Fibroblast of skin of left biceps (primary cell): ENCODE data around the gene JPT2.
"Not testable (repeated sequence)": the region's sequence is repeated elsewhere in the genome, so short reads cannot be mapped to it uniquely, and the experiment has no call there.

ENCODE experiments used
- DNase-seq, 2 experiments: peaks; one replicate each; pipeline ENCODE4 v3.0.0-alpha.2; 2013; ENCODE audit warnings: low read depth in 2 of 2

Gene JPT2

DNA sequence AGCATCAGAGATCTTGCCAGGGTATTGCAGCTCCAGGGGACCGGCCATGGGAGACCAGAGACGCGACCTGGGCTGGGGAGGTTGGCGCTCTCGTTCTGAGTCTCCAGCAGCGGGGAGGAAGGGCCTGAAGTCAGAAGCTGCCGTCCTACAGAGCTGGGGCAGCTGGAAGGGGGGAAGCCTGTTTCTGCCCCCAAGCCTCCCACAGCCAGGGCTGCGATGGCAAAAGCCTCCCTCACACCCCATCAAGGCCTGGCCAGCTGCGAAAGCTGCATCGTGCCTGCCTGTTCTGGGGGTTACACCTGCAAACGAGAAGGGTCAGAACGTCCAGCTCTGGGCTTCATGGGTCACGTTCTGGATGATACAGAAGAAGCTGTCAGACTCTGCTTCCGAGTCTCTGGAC, 54.0 kb downstream of the JPT2 start:
- no peak for DNase-seq

- not testable (repeated sequence) for DNase-seq
Measured at GRCh38 chr16:1732551-1732987, 54.5 kb downstream of the JPT2 start.

DNA sequence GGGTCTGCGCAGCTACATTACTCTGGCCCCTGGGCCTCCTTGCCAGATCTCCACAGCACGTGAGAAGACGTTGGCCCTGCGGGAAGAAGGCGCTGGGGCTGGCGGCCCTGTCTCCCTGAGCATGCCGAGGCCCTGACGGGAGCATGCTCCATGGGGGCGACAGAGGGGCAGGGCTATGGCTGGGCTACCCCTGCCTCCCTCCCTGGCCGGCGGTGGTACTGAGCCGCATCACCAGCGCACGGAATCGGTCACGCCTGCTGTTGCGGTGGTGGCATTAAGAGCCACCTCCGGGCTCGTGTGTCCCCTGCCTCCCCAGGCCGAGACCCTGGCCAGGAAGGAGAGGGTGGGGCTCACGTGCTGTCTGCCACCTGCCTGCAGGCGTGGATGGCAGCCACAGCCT, 56.0 kb downstream of the JPT2 start:
- DNase-seq: no peak

GRCh38 chr16:1734816-1735215, 56.7 kb downstream of the JPT2 start:
- DNase-seq: no peak

DNA sequence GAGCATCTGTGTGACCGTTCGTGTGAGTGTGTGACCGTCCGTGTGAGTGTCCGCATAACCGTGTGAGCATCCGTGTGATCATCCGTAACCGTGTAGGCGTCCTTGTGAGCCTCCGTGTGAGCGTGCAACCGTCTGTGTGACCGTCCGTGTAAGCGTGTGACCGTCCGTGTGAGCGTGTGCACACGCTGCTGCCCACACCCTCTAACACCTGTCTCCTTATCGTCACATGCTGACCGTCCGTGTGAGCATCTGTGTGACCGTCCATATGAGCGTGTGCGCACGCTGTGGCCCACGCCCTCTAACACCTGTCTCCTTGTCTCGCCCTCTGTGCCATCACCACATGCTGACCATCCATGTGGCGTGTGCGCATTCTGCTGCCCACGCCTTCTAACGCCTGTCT, 62.2 kb downstream of the JPT2 start:
- DNase-seq: no peak

- DNase-seq: no peak
Measured at GRCh38 chr16:1740781-1741490, 62.9 kb downstream of the JPT2 start.

DNA sequence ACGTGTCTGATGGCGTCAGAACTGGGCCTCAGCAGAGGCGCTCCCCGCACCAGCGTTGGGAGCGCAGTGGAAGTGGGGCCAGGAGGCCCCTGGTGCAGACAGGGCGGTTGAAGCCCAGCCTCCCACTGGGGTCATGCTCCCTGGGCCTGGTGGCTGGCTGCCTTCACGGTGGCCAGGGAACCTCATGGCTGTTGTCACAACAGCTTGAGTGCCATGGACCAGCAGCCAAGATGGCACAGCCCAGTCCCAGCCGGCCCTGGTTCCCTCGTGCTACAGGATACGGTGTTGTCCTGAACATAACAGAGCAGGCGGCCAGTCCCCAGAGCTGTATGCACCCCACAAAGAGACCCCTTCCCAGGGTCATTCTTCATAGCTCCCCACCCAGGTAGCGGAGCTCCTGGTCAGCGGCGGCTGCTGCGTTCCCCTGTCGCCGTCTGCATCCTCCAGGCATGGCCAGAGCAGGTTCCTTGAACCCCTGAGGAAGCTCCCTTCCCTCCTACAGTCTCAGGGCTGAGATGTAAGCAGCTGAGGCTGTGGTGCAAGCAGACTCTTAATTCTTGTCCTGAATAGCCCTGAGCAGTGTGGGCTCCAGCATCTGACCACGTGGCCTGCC, 63.6 kb downstream of the JPT2 start:
- DNase-seq: no peak

DNA sequence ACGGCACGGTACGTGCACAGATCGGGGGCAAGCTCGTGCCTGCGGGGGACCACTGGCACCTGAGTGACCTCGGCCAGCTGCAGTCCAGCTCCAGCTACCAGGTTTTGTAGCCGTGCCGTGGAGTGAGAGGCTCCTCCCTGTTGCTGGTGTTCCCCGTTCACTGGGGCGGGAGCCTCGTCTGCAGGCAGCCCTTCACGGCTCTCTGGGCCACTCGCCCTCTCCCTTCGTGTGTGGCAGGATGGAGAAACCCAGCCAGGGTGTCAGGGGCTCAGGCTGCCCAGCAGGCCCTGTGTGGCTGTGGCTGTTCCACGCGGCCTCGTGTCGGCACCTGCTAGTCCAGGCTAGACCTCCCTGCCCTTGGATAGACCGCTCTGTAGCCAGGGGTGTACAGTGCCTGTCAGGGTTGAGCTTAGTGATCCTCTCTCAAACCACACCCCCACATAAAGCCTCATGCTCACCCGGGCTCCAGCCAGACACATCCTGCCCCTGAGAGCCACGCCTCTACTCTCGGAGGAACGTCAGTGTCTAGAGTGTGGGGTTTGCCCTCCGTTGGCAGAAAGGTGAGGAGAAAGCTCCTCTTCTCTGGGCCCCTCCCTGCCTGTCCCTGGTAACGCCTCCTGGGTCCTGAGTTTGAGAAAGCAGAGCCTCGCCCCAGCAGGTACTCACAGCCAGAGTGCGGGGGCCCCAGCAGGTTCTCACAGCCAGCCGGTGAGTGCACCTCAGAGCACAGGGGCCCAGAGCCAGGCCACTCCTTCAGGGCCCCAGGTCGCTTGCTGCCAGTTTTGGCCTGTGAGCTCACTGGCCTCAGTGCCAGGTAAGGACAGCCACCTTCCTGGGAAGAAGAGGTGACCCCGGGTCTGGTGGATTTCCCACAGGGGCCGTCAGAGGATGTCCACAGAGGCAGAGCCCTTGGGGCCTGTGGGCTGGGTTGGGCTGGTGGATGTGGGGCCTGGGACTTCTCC, 65.6 kb downstream of the JPT2 start:
- DNase-seq: no peak

GRCh38 chr16:1744338-1744840, 66.3 kb downstream of the JPT2 start:
- DNase-seq: no peak

DNA sequence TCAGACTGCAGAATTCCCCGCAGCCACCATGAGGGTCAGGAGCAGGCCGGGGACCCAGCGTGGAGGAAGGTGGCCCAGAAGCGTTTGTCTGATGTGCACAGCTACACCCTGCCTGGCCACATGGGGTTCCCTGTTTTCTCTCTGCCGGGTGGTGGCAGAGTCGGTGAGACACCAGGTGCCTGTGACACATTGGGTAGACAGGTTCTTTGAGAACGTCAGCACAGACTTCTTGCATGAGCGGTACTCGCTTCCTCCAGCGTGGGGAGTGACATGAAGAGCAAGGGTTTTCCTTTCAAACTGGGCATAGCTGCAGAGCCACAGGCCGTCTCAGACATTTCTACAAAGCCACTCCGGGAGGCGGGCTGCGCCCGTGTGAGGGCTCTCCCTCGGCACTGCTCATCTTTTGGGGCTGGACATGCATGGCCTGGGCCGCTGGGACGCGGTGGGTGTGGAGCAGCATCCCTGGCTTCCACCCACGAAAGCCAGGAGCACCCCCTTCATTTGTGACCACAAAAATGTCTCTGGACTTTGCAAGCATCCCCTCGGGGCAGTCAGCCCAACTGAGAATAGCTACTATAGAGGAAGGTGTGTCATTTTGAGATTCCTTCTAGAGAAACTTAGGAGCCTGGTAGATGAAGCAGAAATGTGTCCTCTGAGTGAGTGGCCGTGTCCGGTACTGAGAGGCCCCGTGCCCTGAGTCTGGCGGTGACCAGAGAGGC, 67.3 kb downstream of the JPT2 start:
- DNase-seq: peak; percentile 29 to 32

DNA sequence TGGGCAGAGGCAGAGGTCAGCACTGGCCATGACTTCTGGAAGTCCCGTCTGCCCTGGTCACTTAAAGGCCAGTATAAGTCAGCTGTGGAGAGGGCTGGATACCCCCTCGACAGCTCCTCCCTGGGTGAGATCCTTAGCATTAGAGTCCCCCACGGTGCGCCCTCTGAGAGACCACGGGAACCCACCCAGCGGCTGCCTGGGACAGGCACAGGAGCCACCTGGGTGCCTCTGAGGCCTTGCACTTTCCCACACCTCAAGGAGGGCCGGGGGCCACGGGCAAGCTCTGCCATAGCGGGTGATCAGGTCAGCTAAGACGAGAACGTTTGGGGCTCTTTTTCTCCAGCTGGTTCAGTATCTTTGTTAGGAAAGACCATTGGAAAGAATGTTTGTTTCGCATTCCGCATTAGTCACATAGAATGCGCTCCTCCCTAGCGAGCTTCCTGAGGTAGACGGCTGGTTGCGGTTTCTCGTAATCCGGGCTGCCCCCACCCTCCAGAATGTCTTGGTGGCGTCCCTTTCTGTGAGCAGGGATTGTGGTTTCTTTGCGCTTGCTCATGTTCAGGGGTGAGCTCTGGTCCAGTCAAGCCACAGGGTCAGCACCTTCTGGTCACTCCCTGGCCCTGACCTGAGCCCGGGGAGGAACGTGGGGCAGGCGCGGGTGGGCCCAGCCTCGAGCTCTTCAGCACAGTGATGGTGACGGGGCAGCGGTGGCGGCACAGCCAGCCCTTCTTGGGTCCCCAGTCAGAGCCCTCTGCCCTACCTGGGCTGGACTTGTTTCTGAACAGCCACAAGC, 68.0 kb downstream of the JPT2 start:
- no peak for DNase-seq

DNA sequence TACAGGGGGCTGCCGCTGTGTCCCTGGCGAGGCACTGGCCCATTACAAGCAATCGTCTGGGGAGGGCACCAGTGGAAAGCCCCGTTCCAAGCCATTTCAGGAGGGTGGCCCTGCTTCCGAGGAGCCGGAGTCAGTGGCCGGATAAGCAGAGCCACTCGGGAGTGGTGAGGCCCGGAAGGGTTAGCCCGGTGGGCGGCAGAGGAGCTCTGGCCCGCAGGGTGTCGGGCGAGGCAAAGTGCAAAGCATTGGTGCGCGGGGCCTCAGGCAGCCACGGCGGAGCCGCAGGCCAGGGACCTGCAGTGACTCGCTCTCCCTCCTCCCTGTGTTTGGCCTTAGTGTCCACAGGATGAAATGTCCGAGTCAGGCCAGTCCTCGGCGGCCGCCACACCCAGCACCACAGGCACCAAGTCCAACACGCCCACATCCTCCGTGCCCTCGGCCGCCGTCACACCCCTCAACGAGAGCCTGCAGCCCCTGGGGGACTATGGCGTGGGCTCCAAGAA, 68.7 kb downstream of the JPT2 start:
- DNase-seq: no peak

- DNase-seq: no peak
Measured at GRCh38 chr16:1747934-1748333, 69.9 kb downstream of the JPT2 start.

DNA sequence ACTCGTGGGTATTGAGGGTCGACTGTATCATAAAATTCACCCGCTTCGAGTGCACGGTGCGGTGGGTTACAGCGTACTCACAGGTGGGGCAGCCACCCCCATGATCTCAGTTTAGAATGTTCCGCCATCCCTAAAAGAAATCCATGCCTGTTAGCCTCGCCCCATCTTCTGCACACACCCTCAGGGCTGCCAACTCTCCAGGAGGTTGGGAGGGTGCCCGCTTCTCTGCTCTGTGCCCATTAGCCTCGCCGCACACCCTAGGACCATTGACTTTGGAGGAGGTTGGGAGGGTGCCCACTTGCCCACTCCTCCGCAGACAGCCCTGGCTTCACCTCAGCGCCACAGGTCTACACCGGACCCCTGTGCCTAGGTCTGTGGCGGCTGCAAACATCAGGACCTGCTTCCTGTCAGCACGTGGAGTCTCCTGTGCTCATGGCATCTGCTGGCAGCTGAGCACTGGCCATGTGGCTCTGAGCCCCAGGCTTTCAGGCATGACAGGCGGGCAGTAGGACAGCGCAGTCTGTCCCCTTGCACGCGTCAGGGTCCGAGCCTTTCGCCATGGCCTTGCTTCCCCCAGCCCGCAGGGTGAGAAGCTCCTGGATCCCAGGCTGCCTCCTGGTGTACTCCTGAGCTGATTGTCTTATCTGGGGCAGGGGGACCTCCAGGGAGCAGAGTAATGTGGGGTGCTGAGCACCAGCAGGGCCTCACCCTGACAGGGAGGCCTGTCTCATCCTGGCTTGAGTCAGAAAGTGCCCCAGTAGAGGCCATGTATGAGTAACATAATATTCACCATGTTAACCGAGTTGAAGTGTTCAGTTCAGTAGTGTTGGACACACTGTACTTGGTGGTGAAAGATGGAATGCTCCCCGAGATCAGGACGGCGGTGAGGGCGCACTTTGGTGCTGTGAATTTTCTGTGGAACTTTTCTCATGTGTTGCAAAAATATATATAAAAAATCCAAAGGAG, 71.4 kb downstream of the JPT2 start:
- DNase-seq: no peak
